Nephron (organoid): ENCODE results near the gene INPP1.

Experiments used
- H3K27ac Mint-ChIP-seq, 3 experiments: 2 replicates each; pipeline ENCODE4 v1.8.0; 2020; ENCODE audit warnings: mixed read lengths in 3 of 3, mild to moderate bottlenecking in 2 of 3, moderate library complexity in 1 of 3
- H3K27me3 Mint-ChIP-seq: 2 replicates; pipeline ENCODE4 v1.8.0; 2021; ENCODE audit warnings: low read depth, mild to moderate bottlenecking, moderate library complexity, mixed read lengths
- H3K36me3 Mint-ChIP-seq: 2 replicates; pipeline ENCODE4 v1.8.0; 2020; ENCODE audit warnings: low read depth, mixed read lengths
- H3K4me1 Mint-ChIP-seq: 2 replicates; pipeline ENCODE4 v1.8.0; 2020; ENCODE audit warnings: mixed read lengths
- H3K4me3 Mint-ChIP-seq, 3 experiments: 2 replicates each; pipeline ENCODE4 v1.8.0; 2020; ENCODE audit warnings: mild to moderate bottlenecking in 3 of 3, mixed read lengths in 3 of 3, moderate library complexity in 2 of 3
- H3K9me3 Mint-ChIP-seq: 2 replicates; pipeline ENCODE4 v1.8.0; 2020; ENCODE audit warnings: mixed read lengths
- TF ChIP-seq, protein P1 (sequence below), 3 experiments: fragments of 200-600 bp; sonication (generic); IDR thresholded peaks; one replicate each; pipeline ENCODE4 v1.5.0; 2021; ENCODE audit warnings: antibody characterized with exemption in 3 of 3; ENCODE audit not compliant: unreplicated experiment in 3 of 3

INPP1 gene

DNA sequence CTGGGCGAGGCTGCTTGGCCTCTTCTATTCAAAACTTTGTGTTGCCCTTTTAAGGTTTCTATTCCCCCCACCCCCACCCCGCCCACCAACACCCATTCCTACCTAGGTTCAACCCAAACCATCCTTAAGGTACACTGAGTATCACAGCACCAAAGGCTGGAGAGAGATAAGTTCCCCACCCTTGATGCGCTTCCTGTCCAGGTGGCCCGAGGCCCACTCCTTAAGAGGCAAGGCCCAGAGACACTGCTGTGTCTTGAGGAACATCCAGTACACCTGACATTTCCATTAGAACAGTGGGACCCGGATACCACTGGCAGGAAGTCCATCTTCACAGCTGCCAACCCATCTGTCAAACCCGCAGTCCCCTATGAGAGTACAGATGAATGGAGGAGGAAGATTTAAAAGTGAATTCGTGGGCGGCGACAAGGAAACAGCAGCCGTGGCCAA is 277 bp upstream of the INPP1 start:
- peaks cover 11% of the 10 kb centered on the region for H3K4me1 Mint-ChIP-seq
- H3K27me3 Mint-ChIP-seq = no peaks in the 10 kb centered on the region
- H3K27ac Mint-ChIP-seq = peak overlapping the region; percentile 78 to 95 (median 83)

DNA sequence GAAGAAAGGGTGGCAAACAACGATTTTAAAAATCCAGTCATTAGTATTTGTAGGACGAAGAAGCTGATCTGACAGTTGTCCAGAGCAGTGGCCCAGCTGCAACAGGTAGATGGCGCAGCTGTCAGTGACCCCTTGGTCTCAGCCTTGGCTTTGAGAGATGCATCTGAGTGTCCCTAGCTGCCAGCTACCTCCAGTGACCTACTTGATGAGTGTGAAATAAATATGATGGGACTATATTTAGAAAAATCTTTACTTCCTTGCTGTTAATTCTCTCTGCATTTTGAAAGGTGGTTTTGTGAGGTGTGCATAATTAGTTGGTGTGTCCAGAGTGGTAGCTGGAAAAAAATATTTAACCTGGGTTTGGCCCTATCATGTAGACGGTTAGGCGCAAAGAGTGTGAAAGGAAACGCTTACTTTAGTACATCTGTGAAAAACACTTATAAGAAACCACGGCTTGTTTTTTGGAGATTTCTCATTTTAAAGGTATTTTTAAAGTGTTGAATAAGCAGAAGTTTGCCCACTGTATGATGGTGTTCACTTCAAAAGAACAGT is 963 bp downstream of the INPP1 start:
- TF ChIP-seq, protein P1, sequence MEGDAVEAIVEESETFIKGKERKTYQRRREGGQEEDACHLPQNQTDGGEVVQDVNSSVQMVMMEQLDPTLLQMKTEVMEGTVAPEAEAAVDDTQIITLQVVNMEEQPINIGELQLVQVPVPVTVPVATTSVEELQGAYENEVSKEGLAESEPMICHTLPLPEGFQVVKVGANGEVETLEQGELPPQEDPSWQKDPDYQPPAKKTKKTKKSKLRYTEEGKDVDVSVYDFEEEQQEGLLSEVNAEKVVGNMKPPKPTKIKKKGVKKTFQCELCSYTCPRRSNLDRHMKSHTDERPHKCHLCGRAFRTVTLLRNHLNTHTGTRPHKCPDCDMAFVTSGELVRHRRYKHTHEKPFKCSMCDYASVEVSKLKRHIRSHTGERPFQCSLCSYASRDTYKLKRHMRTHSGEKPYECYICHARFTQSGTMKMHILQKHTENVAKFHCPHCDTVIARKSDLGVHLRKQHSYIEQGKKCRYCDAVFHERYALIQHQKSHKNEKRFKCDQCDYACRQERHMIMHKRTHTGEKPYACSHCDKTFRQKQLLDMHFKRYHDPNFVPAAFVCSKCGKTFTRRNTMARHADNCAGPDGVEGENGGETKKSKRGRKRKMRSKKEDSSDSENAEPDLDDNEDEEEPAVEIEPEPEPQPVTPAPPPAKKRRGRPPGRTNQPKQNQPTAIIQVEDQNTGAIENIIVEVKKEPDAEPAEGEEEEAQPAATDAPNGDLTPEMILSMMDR (IDR thresholded peaks at IDR 0.05; ENCODE audit: unreplicated experiment in 3 of 3) = peak; percentile 22 to 43 (median 24)
- Mint-ChIP-seq H3K36me3 (no peaks in the 10 kb centered on the region), H3K9me3 (no peaks in the 10 kb centered on the region), H3K4me3 (peak overlapping the region; percentile 77 to 91 (median 89)), H3K27ac (peak overlapping the region; percentile 9 to 72 (median 70)), H3K4me1 (peaks cover 11% of the 10 kb centered on the region), H3K27me3 (no peaks in the 10 kb centered on the region)

More for the DNA sequence above, 277 bp upstream of the INPP1 start:
- TF ChIP-seq, protein P1 (IDR thresholded peaks at IDR 0.05; ENCODE audit: unreplicated experiment in 3 of 3) = no peak
- H3K36me3 Mint-ChIP-seq = no peaks in the 10 kb centered on the region
- no peaks in the 10 kb centered on the region for H3K9me3 Mint-ChIP-seq
- peak overlapping the region; percentile 86 to 97 (median 97) for H3K4me3 Mint-ChIP-seq

- TF ChIP-seq, protein P1 (IDR thresholded peaks at IDR 0.05; ENCODE audit: unreplicated experiment in 3 of 3) = no peak
- H3K4me1 Mint-ChIP-seq = peaks cover 15% of the 10 kb centered on the region
- H3K4me3 Mint-ChIP-seq = no peak overlapping the region
- no peaks in the 10 kb centered on the region for H3K36me3 Mint-ChIP-seq
- no peaks in the 10 kb centered on the region for H3K9me3 Mint-ChIP-seq
- no peak overlapping the region for H3K27ac Mint-ChIP-seq
- H3K27me3 Mint-ChIP-seq = no peaks in the 10 kb centered on the region
Observed at GRCh38 chr2:190350371-190350770, 7.0 kb downstream of the INPP1 start.

DNA sequence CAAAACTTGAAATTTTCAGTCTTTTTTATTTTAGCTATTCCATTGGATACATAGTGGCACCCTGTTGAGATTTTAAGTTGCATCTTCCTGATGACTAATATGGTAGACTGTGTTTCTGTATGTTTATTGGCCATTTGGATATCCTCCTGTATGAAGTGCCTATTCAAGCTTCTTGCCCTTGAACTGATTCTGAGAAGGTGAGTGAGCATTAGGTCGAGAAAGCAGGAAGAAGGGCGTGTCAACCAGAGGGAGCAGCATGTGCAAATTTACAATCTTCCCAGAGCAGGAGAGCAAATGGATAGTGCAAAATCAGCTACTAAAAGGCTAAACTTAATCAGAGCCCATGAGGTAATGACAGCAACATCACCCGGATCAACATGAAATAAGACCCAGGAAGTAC is 8.6 kb downstream of the INPP1 start:
- H3K27me3 Mint-ChIP-seq = no peaks in the 10 kb centered on the region
- TF ChIP-seq, protein P1 (IDR thresholded peaks at IDR 0.05; ENCODE audit: unreplicated experiment in 3 of 3) = no peak
- no peak overlapping the region for H3K4me3 Mint-ChIP-seq
- H3K36me3 Mint-ChIP-seq = no peaks in the 10 kb centered on the region
- no peak overlapping the region for H3K27ac Mint-ChIP-seq
- H3K9me3 Mint-ChIP-seq = no peaks in the 10 kb centered on the region
- peaks cover 19% of the 10 kb centered on the region for H3K4me1 Mint-ChIP-seq

- no peaks in the 10 kb centered on the region for H3K36me3 Mint-ChIP-seq
- H3K4me1 Mint-ChIP-seq = peaks cover 23% of the 10 kb centered on the region
- H3K9me3 Mint-ChIP-seq = no peaks in the 10 kb centered on the region
- no peaks in the 10 kb centered on the region for H3K27me3 Mint-ChIP-seq
- TF ChIP-seq, protein P1 (IDR thresholded peaks at IDR 0.05; ENCODE audit: unreplicated experiment in 3 of 3) = no peak
- H3K4me3 Mint-ChIP-seq = no peak overlapping the region
- H3K27ac Mint-ChIP-seq = peak overlapping the region in 1 of 3 experiments; percentile 57
Observed at GRCh38 chr2:190352668-190353536, 9.5 kb downstream of the INPP1 start.
